ENCODE measurements around the gene MAP2K5.

Gene MAP2K5

GRCh38 chr15:67786646-67787045, 244.1 kb downstream of the MAP2K5 start:
- Histone ChIP-seq H3K27ac (ENCODE audit: low read length) (no peak overlapping the region), H3K27me3 (ENCODE audit: control insufficient read depth, insufficient read depth, low read length) (no peaks in the 10 kb centered on the region), H3K9me3 (ENCODE audit: control insufficient read depth, insufficient read depth, low read length) (no peaks in the 10 kb centered on the region), H3K4me1 (ENCODE audit: control insufficient read depth, insufficient read depth, low read length) (peaks cover 15% of the 10 kb centered on the region), H3K4me3 (ENCODE audit: low read length) (no peak overlapping the region), H3K36me3 (ENCODE audit: control insufficient read depth, insufficient read depth, low read length) (no peaks in the 10 kb centered on the region)
- DNase-seq (ENCODE audit: low read depth, low spot score), result no peak
- no CpG with 5 or more reads among the region's 4 CpGs for WGBS (ENCODE audit: insufficient coverage, insufficient read length)

- no peaks in the 10 kb centered on the region for H3K9me3 ChIP-seq (ENCODE audit: control insufficient read depth, insufficient read depth, low read length)
- peaks cover 12% of the 10 kb centered on the region for H3K4me1 ChIP-seq (ENCODE audit: control insufficient read depth, insufficient read depth, low read length)
- no peaks in the 10 kb centered on the region for H3K36me3 ChIP-seq (ENCODE audit: control insufficient read depth, insufficient read depth, low read length)
- H3K27ac ChIP-seq (ENCODE audit: low read length), result no peak overlapping the region
- H3K27me3 ChIP-seq (ENCODE audit: control insufficient read depth, insufficient read depth, low read length), result no peaks in the 10 kb centered on the region
- DNase-seq (ENCODE audit: low read depth, low spot score), result no peak
- H3K4me3 ChIP-seq (ENCODE audit: low read length), result no peak overlapping the region
Observed at GRCh38 chr15:67788986-67789385, 246.5 kb downstream of the MAP2K5 start.

DNA sequence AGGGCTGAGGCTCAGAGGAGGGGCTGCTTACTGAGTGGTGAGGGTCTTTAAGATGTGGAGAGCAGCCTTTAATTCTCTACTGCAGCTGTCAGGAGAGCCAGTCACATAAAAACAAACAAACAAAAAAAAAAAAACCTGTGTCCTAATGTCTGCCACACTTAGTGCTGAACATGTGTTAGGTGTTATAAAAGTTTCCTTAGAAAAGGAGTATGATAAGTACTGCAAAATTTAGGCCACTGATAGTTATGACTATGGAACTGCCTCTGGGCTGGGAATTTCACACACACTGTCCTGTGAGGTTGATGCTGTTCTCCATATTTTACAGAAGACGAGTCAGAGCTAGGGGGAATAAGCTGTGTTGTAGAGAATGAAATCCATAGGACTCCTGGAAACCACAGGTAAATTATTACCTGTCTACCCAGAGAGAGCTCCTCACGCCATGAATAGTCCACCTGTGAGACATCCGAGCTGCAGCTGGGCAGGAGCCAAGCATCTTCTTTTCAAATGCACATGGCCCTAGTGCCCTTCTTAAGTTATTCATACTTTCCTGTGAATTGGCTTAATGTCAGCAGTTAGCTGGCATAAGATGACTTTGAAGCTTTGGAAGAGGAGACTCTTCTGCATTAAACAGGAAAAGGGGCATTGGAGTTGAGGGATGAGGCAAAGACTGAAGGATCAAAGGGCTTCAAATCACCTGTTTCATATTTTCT, 248.3 kb downstream of the MAP2K5 start:
- Histone ChIP-seq H3K36me3 (ENCODE audit: control insufficient read depth, insufficient read depth, low read length) (no peaks in the 10 kb centered on the region), H3K27ac (ENCODE audit: low read length) (no peak overlapping the region), H3K4me3 (ENCODE audit: low read length) (no peak overlapping the region), H3K27me3 (ENCODE audit: control insufficient read depth, insufficient read depth, low read length) (no peaks in the 10 kb centered on the region), H3K9me3 (ENCODE audit: control insufficient read depth, insufficient read depth, low read length) (no peaks in the 10 kb centered on the region), H3K4me1 (ENCODE audit: control insufficient read depth, insufficient read depth, low read length) (peaks cover 12% of the 10 kb centered on the region)
- no peak for DNase-seq (ENCODE audit: low read depth, low spot score)
- no CpG with 5 or more reads among the region's 3 CpGs for WGBS (ENCODE audit: insufficient coverage, insufficient read length)

- no peak overlapping the region for H3K27ac ChIP-seq (ENCODE audit: low read length)
- no CpG with 5 or more reads among the region's 8 CpGs for WGBS (ENCODE audit: insufficient coverage, insufficient read length)
- peaks cover 8% of the 10 kb centered on the region; the same call in 1 of the 2 replicates for H3K4me1 ChIP-seq (ENCODE audit: control insufficient read depth, insufficient read depth, low read length)
- DNase-seq (ENCODE audit: low read depth, low spot score), result no peak
- no peak overlapping the region for H3K4me3 ChIP-seq (ENCODE audit: low read length)
- H3K27me3 ChIP-seq (ENCODE audit: control insufficient read depth, insufficient read depth, low read length), result no peaks in the 10 kb centered on the region
- no peaks in the 10 kb centered on the region for H3K36me3 ChIP-seq (ENCODE audit: control insufficient read depth, insufficient read depth, low read length)
- H3K9me3 ChIP-seq (ENCODE audit: control insufficient read depth, insufficient read depth, low read length), result no peaks in the 10 kb centered on the region
Observed at GRCh38 chr15:67792250-67792942, 249.9 kb downstream of the MAP2K5 start.

GRCh38 chr15:67794832-67795574, 252.5 kb downstream of the MAP2K5 start:
- H3K9me3 ChIP-seq (ENCODE audit: control insufficient read depth, insufficient read depth, low read length), result no peaks in the 10 kb centered on the region
- peaks cover 9% of the 10 kb centered on the region for H3K4me1 ChIP-seq (ENCODE audit: control insufficient read depth, insufficient read depth, low read length)
- no peak overlapping the region for H3K27ac ChIP-seq (ENCODE audit: low read length)
- no CpG with 5 or more reads among the region's 4 CpGs for WGBS (ENCODE audit: insufficient coverage, insufficient read length)
- no peaks in the 10 kb centered on the region for H3K27me3 ChIP-seq (ENCODE audit: control insufficient read depth, insufficient read depth, low read length)
- H3K36me3 ChIP-seq (ENCODE audit: control insufficient read depth, insufficient read depth, low read length), result no peaks in the 10 kb centered on the region
- DNase-seq (ENCODE audit: low read depth, low spot score), result no peak
- no peak overlapping the region for H3K4me3 ChIP-seq (ENCODE audit: low read length)

DNA sequence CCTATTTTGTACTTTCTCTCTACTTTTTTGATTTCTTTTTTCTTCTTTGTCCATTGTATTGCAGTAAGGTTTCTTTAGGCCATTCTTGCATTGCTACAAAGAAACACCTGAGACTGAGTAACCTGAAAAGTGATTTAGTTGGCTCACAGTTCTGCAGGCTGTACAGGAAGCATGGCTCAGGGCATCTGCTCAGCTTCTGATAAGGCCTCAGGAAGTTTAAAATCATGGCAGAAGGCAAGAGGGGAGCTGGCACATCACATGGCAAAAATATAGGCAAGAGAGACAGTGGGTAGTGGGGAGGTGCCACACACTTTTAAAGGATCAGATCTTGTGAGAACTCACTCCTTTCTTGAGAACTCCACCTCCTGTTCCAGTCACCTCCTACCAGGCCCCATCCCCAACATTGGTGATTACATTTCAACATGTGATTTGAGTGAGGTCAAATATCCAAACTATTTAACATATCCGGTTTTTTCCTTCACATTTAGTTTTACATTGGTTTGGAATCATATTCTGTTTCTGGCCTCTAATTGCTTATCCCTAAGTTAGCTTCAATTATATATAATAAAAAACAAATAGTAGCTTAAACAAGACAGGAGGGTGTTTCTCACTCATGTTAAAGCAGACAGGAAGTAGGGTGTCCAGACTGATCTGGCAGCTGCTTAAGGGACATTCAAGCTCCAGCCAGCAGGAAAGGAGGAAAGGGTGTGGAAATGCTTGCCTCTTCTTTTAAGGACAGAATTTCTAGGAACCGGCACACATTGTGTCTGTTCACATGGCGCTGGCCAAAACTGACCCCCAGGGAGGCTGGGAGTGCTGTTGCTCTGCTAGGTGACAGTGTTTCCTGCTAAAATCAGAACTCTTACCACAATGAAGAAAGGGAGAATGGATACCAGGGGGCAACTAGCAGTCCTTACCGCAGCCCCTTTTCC, 254.0 kb downstream of the MAP2K5 start:
- H3K4me3 ChIP-seq (ENCODE audit: low read length), result no peak overlapping the region
- H3K9me3 ChIP-seq (ENCODE audit: control insufficient read depth, insufficient read depth, low read length), result no peaks in the 10 kb centered on the region
- H3K27me3 ChIP-seq (ENCODE audit: control insufficient read depth, insufficient read depth, low read length), result no peaks in the 10 kb centered on the region
- no peak for DNase-seq (ENCODE audit: low read depth, low spot score)
- no peaks in the 10 kb centered on the region for H3K36me3 ChIP-seq (ENCODE audit: control insufficient read depth, insufficient read depth, low read length)
- H3K4me1 ChIP-seq (ENCODE audit: control insufficient read depth, insufficient read depth, low read length), result peaks cover 5% of the 10 kb centered on the region
- WGBS (ENCODE audit: insufficient coverage, insufficient read length), result no CpG with 5 or more reads among the region's 4 CpGs
- H3K27ac ChIP-seq (ENCODE audit: low read length), result no peak overlapping the region

DNA sequence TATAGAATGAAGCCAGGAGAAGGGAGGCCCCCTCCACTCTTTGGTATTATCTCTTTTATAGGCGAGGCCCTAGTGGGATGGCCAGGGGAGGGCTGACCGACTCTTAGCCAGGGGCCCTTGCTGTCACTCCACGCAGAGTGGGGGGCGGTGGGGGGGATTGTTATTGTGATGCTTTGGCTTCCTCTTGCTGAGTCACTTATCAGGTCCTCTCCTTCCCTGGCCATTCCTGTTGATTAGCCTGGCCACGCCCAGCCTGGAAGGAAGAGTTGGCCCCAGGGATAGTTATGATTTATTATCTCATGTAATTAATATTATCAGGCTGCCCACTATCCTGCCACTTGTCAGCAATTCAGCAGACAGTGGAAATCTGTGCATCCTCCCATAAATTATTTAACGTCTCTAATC, 257.3 kb downstream of the MAP2K5 start:
- Histone ChIP-seq H3K27me3 (ENCODE audit: control insufficient read depth, insufficient read depth, low read length) (no peaks in the 10 kb centered on the region), H3K27ac (ENCODE audit: low read length) (no peak overlapping the region), H3K9me3 (ENCODE audit: control insufficient read depth, insufficient read depth, low read length) (no peaks in the 10 kb centered on the region), H3K4me3 (ENCODE audit: low read length) (no peak overlapping the region), H3K4me1 (ENCODE audit: control insufficient read depth, insufficient read depth, low read length) (peaks cover 13% of the 10 kb centered on the region), H3K36me3 (ENCODE audit: control insufficient read depth, insufficient read depth, low read length) (no peaks in the 10 kb centered on the region)
- DNase-seq (ENCODE audit: low read depth, low spot score), result no peak
- WGBS (ENCODE audit: insufficient coverage, insufficient read length), result no CpG with 5 or more reads among the region's 6 CpGs

DNA sequence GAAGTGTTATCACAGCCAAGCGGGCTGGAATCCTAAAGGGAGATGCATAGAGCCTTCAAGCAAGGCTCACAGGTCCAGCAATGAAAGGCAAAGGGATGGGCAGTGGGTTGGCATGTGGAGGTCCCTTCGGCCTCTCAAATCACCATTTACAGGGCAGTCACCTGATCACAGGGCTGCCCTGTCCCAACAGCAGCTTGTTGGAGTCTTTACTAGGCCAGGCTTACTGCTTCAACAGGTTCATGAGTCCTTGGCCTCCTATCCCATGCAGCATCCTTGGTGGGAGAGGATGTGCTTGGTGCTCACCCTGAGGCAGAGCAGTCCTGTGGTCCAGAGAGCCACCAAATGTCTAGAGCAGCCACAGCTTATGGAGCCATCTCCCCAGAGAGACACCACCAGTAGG, 258.6 kb downstream of the MAP2K5 start:
- peaks cover 19% of the 10 kb centered on the region for H3K4me1 ChIP-seq (ENCODE audit: control insufficient read depth, insufficient read depth, low read length)
- H3K27me3 ChIP-seq (ENCODE audit: control insufficient read depth, insufficient read depth, low read length), result no peaks in the 10 kb centered on the region
- no peak for DNase-seq (ENCODE audit: low read depth, low spot score)
- no peaks in the 10 kb centered on the region for H3K36me3 ChIP-seq (ENCODE audit: control insufficient read depth, insufficient read depth, low read length)
- H3K9me3 ChIP-seq (ENCODE audit: control insufficient read depth, insufficient read depth, low read length), result no peaks in the 10 kb centered on the region
- no CpG with 5 or more reads among the region's 2 CpGs for whole genome bisulfite sequencing (ENCODE audit: insufficient coverage, insufficient read length)
- no peak overlapping the region for H3K27ac ChIP-seq (ENCODE audit: low read length)
- no peak overlapping the region for H3K4me3 ChIP-seq (ENCODE audit: low read length)

- no peak for DNase-seq (ENCODE audit: low read depth, low spot score)
- H3K27me3 ChIP-seq (ENCODE audit: control insufficient read depth, insufficient read depth, low read length), result no peaks in the 10 kb centered on the region
- no peaks in the 10 kb centered on the region for H3K9me3 ChIP-seq (ENCODE audit: control insufficient read depth, insufficient read depth, low read length)
- H3K27ac ChIP-seq (ENCODE audit: low read length), result no peak overlapping the region
- no peak overlapping the region for H3K4me3 ChIP-seq (ENCODE audit: low read length)
- peaks cover 19% of the 10 kb centered on the region for H3K4me1 ChIP-seq (ENCODE audit: control insufficient read depth, insufficient read depth, low read length)
- no CpG with 5 or more reads among the region's 19 CpGs for WGBS (ENCODE audit: insufficient coverage, insufficient read length)
- no peaks in the 10 kb centered on the region for H3K36me3 ChIP-seq (ENCODE audit: control insufficient read depth, insufficient read depth, low read length)
Observed at GRCh38 chr15:67801926-67802914, 259.7 kb downstream of the MAP2K5 start.
